ENCODE measurements around the gene NFKBIZ.

NFKBIZ gene

DNA sequence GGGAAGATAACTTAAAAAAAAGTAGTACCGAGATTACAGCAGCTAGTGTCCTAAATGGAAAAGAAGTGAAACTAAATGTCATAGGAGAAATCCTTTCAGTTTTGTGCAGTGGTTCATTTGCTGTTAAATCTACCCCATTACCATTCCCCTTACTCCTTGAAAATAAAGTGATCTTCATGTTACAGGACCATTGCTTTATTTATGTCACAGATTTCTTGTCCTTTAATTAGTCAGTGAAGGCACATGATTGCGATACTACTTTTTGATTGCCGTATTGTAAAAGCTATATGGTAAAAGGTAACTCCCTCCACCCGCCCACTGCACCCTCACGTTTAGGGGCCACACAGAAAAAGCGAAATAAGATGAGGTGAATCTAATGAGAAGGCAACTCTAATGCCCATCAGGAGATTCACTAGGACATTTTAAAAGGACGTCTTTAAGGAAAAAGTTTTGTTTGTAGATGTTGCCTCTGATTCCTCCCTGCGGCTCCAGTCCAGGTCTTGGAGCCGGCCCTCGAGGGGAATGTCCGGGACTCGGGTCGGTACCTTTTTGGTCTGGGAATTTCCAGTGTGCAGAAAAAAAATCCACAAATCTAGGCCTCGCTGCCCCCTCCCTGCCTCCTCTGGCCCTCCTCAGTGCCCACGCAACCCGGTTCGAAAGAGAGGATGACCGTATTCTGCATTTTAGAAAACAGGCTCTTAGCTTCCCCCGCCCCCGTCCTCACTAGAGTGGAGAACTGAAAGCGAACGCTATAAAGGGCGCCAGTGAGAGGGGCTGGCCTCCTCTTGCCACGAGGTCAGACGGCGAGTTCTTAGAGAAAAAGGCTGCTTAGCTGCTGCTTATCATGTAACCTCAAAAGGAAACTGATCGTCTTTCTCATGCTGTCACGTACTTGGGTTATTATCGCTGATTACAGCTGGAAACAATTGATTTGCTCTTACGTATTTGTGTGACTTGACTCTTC, 21.8 kb upstream of the NFKBIZ start:
- peak; percentile 64 for DNase-seq

DNA sequence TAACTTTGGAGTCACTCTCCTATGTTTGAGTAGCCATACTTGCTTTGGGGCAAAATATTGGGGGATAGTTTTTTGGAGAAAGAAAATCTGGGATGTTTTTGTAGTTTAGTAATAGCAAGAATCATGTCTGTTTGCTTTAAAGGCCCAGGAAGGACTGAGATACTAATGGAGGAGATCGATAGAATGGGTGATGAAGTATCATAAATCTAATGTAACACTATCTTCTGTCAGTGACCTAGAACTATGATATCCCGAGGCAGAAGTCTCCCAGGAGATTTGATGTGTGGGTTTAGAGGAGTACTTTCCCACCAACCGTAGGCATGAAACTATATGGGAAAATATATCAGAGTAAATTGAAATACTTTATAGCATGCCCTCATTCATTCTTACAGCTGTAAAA, 21.0 kb upstream of the NFKBIZ start:
- no peak for DNase-seq

DNA sequence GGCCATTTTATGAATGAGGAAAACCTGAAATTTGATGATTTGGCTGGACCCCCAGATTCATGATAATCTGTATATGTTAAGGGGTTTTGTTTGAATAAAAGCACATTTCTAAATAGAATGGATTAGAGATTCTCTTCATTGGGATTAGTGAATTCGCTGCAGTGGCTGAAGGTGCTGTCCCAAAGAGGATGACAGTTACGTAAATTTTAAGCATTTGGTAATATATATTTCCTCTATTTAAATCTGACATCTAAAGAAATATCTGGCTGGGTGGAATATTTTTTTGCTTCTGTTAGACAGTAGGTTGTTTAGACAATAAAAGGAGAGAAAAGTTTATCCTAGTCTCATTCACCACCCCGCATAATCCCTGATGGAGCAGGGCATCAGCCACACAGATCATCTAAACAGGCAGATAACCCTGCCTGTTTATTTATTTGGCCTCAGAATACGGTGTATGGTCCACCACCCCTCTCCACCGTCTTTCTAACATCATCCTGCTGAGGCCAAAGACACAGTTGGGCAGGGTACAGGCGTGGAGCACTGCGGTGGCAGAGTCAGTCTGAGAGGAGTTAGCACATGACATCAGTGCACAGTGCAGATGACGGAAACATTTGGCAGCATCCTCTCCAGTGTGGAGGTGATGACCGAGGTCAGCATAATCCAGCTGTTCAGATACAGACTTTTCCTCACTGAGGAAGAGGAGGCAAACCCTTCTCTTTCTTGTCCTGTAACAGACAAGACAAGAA, 20.4 kb upstream of the NFKBIZ start:
- DNase-seq: peak; percentile 24

DNA sequence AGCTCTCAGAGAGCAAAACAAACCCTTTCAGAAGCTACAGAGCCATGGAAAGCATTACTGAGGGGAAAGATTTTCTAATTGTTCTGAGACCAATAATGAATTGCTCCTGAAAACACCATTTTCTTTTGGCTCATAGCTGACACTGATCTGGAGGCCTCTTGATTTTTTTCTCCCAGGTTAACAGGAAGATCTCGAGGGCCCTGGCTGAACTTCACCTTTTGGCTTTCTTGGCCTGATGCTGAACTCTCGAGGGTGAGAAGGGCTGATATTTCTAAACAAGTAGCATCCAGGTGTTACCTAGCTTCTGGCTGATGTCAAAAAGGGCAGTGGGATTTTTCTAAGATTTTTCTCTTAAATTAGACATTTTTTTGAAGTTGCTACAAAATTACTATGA, 19.9 kb upstream of the NFKBIZ start:
- DNase-seq: no peak

DNA sequence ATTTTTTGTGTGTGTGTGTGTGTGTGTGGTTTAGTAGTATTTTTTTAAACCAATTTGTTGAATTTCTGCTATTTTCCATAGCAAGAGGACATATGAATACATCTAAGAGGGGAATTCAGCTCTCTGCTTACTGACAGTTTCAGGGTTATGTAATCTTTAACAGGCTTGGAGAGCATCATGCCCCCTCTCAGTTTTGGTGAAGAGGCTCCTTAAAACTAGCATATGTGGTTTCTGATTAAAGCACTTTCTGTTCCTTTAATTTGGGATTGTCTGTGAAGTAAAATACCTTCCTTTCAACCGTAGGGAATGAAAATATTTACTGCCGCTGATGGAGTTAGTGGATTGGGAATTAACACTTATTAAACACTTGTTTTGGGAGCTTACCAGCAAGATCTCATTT, 19.4 kb upstream of the NFKBIZ start:
- no peak for DNase-seq

DNA sequence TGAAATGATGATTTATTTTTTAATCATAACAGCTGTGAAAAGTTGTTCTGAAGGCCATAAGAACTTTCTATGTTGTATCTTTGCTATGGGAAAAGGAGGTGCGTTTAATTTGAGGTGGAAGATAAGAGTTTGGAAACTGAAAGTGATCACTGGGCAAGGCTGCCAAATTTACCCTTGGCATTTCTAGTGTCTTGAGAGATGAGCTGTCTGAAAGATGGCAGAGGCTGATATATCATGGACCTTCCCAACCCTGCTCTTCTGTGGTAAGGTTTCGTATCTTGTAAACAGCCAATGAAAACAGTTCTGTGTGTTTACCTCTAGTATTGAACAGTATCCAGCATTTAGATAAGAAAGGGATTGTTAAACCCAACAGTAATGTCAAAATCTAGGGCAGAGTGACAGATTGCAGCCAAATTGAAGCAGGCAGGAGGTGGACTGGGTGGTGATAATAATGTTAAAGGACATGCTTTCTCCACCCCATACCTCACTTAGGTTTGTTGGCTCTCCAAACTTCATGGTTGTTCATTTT, 15.8 kb upstream of the NFKBIZ start:
- no peak for DNase-seq

DNA sequence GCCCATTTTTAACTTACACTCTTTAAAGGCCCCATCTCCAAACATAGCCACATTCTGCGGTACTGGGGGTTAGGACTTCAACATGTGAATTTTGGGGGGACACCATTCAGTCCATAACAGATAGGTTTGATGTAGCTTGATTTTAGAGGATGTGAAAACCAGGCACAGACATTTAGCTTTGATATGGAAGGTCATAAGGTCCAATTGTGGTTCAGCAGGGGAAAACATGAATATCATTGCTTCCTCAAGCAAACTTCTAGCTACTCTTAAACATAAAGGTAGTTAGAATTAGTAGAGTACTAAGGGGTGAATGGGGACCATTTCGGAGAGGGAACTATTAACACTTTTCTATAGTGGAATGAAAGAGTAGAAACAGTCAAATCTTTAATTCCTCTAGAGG, 13.6 kb upstream of the NFKBIZ start:
- no peak for DNase-seq

DNA sequence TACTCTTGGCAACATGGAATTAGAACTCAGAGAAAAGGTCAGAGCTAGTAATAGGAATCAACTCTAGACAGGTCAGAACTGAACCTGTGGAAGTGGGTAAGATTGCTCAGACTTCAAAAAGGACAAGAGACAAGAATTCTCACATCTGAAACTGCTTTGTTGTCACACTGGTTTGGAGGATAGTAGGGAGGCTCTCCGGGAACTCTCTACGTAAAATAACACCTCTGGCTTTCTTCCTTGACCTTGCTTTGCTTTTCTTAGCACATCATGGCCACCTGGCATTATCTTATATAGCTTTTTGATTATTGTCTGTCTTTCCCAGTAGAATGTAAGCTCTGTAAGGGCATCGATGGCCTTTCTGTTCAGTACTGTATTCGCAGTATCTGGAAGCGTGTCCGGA, 13.2 kb upstream of the NFKBIZ start:
- DNase-seq: no peak

DNA sequence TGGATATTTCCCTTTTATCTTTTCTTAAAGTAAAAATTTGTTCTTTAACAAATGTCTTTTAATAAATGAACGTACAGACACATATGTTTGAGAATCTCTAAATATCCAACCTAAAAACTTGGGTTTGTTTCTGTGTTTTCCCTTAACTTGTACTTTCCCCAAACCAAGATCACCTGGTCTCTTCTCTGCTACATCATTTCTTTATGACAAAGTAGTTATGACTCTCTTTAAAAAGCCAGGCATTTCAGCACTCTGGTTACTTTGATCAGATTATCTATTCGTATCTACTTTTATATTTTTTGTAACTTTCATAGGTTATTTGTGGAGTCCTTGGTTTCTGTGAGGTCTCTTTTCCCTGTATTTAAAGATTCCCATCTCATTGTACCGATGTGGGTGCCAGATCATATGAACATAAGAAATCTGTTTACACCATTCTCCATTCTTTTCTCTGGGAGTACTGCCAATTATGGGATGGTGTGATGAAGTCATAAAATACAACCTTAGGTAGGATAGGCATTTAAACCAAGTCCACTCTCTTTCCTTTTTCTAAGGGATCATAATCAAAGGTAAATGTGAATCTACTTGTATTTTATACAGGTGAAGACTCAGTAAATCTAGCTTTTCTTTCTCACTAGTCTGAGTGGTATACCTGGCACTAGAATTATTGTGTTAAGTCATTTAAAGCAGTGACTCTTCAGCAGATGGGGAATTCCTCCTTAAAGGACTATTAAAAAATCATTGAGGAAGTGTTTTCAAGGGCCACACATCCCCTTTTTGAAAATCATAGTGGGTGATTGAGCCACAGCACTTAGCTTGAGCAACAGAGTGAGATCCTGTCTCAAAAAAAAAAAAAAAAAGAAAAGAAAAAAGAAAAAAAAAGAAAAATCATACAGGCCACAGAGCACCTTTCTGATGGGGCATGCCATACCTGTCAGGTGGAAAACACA, 12.4 kb upstream of the NFKBIZ start:
- DNase-seq: no peak

DNA sequence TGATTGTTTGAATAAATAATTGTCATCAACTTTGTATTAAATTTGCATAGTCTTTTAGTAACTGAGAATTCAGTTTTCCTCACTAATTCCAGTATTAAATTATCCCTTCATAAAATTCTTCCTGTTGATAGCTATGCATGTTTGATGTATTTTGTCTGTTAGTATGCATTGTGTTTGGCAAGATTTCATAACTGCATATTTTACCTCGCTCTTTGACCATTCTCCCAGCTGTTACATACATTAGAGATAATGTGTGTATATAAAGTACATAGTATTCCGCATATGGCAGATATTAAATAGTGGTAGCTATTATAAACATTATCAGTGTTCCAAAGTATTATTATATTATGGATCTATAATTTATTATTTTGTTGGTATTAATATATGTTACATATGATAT, 10.6 kb upstream of the NFKBIZ start:
- no peak for DNase-seq

DNA sequence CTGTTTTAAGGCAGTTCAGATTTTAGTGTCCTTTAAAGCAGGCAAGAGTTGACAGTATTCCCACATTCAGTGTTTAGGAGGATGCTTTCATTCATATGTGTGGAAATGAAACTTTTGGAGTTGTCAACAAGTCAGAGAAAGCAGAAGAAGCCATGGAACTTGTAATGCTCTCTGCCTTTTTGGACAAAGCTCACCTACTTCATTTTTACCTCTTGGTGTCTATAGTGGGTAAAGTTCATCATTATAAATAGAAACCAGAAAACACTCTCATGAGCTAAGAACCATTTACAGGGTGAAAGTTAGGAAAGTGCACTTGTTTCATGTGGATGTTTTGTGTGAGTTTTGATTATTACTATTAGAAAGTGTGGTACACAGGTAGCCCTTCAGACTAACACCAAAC, 9.2 kb upstream of the NFKBIZ start:
- no peak for DNase-seq

DNA sequence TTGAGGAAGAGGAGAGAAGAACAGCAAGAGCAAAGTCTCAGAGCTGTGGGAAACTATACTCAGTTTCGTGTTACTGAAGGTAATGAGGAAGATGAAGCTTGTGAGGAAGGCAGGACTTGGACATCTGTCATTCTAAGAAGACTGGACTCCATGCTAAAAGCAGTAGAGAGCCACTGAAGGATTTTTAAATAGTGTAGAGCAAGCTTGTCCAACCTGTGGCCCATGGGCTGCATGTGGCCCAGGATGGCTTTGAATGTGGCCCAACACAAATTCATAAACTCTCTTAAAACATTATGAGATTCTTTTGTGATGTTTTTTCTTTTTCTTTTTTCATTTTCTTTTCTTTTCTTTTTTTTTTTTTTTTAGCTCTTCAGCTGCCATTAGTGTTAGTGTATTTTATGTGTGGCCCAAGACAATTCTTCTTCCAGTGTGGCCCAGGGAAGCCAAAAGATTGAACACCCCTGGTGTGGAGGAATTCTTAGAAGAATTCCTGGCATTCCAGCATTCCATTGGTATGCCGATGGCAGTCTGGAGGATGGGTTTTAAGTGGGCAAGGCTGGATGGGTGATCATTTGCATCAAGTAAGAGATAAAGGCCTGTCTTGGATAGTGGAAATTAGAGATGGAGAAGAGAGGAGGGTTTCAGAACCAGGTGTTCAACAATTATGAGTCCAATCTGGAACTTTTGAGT, 6.9 kb upstream of the NFKBIZ start:
- DNase-seq: no peak

DNA sequence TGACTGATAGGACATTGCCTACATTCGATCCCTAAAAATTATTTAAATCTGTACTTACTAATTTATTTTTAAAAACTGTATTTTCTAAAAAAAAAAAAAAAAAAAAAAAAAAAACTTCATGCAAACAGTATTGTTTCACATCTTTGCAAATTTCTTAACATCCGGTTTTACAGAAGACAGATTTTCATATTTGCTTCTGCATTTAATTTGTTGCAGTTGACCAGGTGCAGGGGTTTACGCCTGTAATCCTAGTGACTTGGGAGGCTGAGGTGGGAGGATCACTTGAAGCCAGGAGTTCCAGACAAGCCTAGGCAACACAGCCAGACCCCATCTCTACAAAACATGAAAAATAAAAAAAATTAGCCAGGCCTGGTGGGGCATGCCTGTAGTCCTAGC, 6.4 kb upstream of the NFKBIZ start:
- DNase-seq: no peak

DNA sequence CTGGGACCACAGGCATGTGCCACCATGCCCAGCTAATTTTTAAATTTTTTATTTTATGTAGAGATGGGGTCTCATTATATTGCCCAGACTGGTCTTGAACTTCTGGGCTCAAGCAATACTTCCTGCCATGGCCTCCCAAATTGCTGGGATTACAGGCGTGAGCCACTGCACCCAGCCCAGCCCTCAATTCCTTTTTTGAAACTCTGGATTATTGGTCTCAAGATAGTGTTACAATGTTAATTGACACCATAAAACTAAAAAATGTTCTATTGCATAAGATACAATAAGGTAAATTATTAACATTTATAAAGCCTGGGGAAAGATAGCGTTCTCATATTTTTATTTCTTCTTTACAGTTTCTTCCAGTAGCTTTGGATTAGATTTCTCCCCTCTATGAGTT, 3.9 kb upstream of the NFKBIZ start:
- no peak for DNase-seq

DNA sequence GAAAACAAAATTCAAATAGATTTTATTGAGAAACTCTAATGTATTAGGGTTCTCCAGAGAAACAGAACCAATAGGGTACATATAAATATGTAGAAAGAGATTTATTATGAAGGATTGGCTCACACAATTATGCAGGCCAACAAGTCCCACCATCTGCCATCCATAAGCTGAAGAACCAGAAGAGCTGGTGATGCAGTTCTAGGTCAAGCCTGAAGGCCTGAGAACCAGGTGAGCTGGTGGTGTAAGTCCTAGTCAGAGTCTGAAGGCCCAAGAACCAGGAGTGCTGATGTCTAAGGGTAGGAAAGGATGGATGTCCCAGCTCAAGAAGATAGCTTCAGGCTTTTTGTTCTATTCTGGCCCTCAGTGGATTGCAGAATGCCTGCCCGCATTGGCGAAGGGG, 2.6 kb upstream of the NFKBIZ start:
- DNase-seq: no peak

DNA sequence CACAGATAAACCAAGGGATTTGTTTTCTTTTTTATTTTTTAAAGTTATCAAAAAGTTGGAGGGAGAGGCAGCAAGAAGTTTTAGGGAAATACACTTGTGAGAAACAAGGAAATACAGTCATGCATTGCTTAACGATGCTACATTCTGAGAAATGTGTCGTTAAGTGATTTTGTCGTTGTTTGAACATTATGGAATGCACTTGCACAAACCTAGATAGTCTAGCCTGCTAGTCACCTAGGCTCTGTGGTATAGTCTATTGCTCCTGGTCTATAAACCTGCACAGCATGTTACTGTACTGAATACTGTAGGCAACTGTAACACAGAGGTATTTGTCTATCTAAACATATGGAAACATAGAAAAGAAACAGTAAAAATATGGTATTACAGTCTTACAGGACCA, 2.0 kb upstream of the NFKBIZ start:
- no peak for DNase-seq

DNA sequence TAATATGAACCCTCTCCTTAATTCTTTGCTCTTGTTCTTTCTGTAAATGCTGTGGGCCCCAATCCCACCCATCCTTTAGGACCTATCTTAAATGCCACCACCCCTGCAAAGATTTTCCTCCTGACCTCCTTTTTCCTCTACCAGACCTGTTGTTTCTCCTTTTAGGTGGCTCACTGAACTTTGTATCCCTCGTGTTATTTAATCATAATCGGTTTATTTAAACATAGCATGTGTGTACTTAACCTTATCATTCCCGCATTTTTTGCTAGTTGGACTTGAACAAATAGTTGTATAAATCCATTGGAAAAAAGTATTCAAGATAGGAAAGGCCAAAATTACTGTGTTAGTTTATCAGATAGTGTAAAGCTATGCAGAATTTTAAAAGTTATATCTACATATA, 988 bp upstream of the NFKBIZ start:
- DNase-seq: no peak

DNA sequence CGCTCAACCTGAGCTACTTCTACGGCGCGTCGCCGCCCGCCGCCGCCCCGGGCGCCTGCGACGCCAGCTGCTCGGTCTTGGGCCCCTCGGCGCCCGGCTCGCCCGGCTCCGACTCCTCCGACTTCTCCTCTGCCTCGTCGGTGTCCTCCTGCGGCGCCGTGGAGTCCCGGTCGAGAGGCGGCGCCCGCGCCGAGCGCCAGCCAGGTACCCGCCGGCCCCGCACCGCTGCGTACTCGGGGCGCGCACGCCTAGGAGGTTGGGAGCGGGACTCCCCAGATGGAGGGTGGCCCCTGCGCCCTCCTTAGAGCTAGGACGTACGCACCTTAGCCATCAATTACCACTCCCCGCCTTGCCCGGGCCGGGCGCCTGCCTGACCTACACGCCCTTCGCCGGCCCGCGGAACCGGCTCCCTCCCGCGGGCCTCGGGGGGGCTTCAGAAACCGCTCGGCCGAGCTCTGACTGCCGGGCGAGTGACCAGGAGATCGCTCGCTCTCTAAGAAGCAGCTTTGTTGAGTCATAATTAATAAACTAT, 466 bp downstream of the NFKBIZ start:
- peak; percentile 53 for DNase-seq

DNA sequence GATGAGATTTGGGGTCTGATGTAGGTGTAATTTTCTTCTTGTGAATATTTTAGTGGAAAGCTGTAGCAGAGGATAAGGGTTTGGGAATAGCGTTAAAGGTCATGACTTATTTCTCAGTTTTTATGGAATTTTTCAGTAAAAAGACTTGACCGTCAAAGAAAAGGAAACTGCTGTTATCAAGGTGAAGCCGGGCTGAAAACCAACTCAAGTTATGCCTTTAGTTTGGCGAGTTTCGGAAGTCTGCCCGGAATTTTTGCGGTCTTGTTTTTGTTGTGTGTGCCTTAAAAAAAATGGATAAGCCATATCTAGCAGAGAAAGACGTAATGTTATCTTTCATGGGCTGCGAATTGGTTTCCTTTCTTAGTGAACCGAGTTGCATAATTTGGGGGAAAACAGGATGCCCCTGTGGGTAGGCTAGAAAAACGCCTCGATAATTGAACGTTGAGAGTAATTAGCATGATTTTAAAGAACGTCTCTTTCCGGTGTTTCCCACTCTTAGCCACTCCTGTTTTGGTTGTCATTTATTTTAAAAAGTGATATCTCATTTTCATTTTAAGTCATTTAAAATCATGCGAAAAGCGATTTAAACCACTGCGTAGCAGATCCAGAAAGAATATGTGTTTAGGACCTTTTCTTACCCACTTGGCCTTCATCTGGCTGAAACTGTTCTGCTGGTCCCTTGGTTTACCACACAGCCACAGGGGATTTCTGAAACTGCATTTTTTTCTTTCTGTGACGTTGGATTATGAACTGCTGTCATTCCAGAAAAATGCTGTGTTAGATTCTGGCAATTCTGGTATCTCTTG, 1.1 kb downstream of the NFKBIZ start:
- peak; percentile 17 for DNase-seq

DNA sequence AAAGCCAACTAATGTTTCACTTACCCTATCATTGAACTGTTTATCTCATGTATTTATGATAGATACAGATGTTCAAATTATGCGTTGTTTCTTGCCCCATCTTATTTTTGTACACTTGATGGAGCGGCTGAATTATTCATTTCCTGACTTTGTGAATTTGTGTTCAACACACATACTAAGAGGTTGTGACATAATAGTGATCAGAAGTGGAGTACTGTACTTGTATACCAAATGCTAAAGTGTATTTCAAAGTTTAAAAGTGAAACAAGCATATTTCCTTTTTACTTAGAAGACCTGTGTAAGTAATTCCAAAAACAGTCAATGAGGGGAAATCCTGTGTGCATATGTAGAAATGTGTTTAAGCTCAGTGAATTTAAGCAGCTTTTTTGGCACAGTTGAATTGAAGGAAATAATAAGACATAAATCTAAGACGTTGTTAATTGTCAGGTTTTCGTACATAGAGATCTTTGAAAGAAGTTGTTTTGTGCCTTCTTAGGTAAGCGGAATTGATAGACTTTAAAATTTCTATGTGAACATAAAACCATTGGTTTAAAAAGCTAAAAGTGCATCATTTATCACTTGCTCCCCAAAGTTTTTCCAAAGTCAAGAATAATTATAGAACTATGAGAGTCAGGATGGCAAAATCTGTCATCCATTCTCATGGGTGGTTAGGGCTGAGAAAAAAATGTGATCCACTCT, 1.9 kb downstream of the NFKBIZ start:
- no peak for DNase-seq
